ENCODE results near the gene CASK.
"Not testable (repeated sequence)": the region's sequence is repeated elsewhere in the genome, so short reads cannot be mapped to it uniquely, and the experiment has no call there.

The CASK gene

GRCh38 chrX:41688156-41688555 lies 235.2 kb downstream of the CASK start:
- no peak for DNase-seq

GRCh38 chrX:41686788-41687187 lies 236.6 kb downstream of the CASK start:
- DNase-seq = no peak

- no peak for DNase-seq
These were observed 238.4 kb downstream of the CASK start for GRCh38 chrX:41684940-41685339.

- DNase-seq = no peak
These were observed 239.2 kb downstream of the CASK start for GRCh38 chrX:41684138-41684537.

- DNase-seq = no peak
These were observed 245.9 kb downstream of the CASK start for GRCh38 chrX:41677183-41678060.

- not testable (repeated sequence) for DNase-seq
These were observed 247.0 kb downstream of the CASK start for GRCh38 chrX:41676361-41676760.

GRCh38 chrX:41672643-41673042 lies 250.7 kb downstream of the CASK start:
- no peak for DNase-seq

- DNase-seq = no peak
These were observed 252.3 kb downstream of the CASK start for GRCh38 chrX:41671082-41671481.

GRCh38 chrX:41670112-41670511 lies 253.2 kb downstream of the CASK start:
- DNase-seq = no peak

GRCh38 chrX:41667631-41668030 lies 255.7 kb downstream of the CASK start:
- DNase-seq = no peak

- no peak for DNase-seq
These were observed 257.1 kb downstream of the CASK start for GRCh38 chrX:41666251-41666650.

- no peak for DNase-seq
These were observed 257.7 kb downstream of the CASK start for GRCh38 chrX:41665686-41666085.

- DNase-seq = no peak
These were observed 258.4 kb downstream of the CASK start for GRCh38 chrX:41664908-41665307.

GRCh38 chrX:41664375-41664901 lies 258.9 kb downstream of the CASK start:
- DNase-seq = no peak

GRCh38 chrX:41661366-41662095 lies 261.8 kb downstream of the CASK start:
- DNase-seq = no peak

- no peak for DNase-seq
These were observed 267.7 kb downstream of the CASK start for GRCh38 chrX:41655631-41656030.

GRCh38 chrX:41655101-41655500 lies 268.3 kb downstream of the CASK start:
- no peak for DNase-seq

- no peak for DNase-seq
These were observed 270.2 kb downstream of the CASK start for GRCh38 chrX:41653125-41653524.

- DNase-seq = not testable (repeated sequence)
These were observed 277.2 kb downstream of the CASK start for GRCh38 chrX:41646201-41646600.

GRCh38 chrX:41634284-41634683 lies 289.1 kb downstream of the CASK start:
- no peak for DNase-seq

- DNase-seq = no peak
These were observed 293.3 kb downstream of the CASK start for GRCh38 chrX:41630091-41630490.

- no peak for DNase-seq
These were observed 293.8 kb downstream of the CASK start for GRCh38 chrX:41629539-41629938.

- no peak for DNase-seq
These were observed 302.1 kb downstream of the CASK start for GRCh38 chrX:41621222-41621723.

GRCh38 chrX:41619221-41619620 lies 304.1 kb downstream of the CASK start:
- DNase-seq = no peak
